RWPE2 (cell line): ENCODE data around the gene PGS1.
A peak's percentile ranks its signal among the peaks of the same experiment; 100 is the strongest.

Source experiments
- ATAC-seq: fragments of 200-7000 bp; cut with Tn5 transposase; 3 replicates; pipeline ENCODE4 v1.9.1; 2021; ENCODE audit warnings: low read depth
- DNase-seq: peaks from one replicate; pipeline ENCODE4 v3.0.0-alpha.2; 2020; ENCODE audit warnings: low spot score
- H3K27ac ChIP-seq: fragments of 450-650 bp; 2 replicates; pipeline ENCODE4 v1.5.1; 2017; ENCODE audit warnings: mild to moderate bottlenecking; ENCODE audit not compliant: poor library complexity, severe bottlenecking
- H3K27me3 ChIP-seq: fragments of 250-450 bp; sonication (Bioruptor Pico); 2 replicates; pipeline ENCODE4 v1.5.1; 2021; ENCODE audit warnings: mild to moderate bottlenecking, moderate library complexity; ENCODE audit not compliant: insufficient read depth, poor library complexity, severe bottlenecking
- H3K36me3 ChIP-seq: fragments of 250-450 bp; sonication (Bioruptor Pico); 2 replicates; pipeline ENCODE4 v1.5.1; 2020; ENCODE audit warnings: low read depth, mild to moderate bottlenecking, moderate library complexity
- H3K4me1 ChIP-seq: fragments of 250-450 bp; sonication (Bioruptor Pico); 2 replicates; pipeline ENCODE4 v1.5.1; 2021; ENCODE audit warnings: mild to moderate bottlenecking, moderate library complexity; ENCODE audit not compliant: insufficient read depth, poor library complexity, severe bottlenecking
- H3K4me3 ChIP-seq: fragments of 250-450 bp; sonication (Bioruptor Pico); 2 replicates; pipeline ENCODE4 v1.5.1; 2021; ENCODE audit warnings: mild to moderate bottlenecking, moderate library complexity; ENCODE audit not compliant: severe bottlenecking
- H3K9me3 ChIP-seq: fragments of 250-450 bp; sonication (Bioruptor Pico); 2 replicates; pipeline ENCODE4 v1.5.1; 2021; ENCODE audit warnings: mild to moderate bottlenecking, moderate library complexity; ENCODE audit not compliant: severe bottlenecking
- TF ChIP-seq, protein P1 (sequence below): fragments of 450-650 bp; IDR thresholded peaks from one replicate; pipeline ENCODE4 v1.5.1; 2017; ENCODE audit warnings: mild to moderate bottlenecking, moderate library complexity; ENCODE audit not compliant: poor library complexity, severe bottlenecking

The PGS1 gene

DNA sequence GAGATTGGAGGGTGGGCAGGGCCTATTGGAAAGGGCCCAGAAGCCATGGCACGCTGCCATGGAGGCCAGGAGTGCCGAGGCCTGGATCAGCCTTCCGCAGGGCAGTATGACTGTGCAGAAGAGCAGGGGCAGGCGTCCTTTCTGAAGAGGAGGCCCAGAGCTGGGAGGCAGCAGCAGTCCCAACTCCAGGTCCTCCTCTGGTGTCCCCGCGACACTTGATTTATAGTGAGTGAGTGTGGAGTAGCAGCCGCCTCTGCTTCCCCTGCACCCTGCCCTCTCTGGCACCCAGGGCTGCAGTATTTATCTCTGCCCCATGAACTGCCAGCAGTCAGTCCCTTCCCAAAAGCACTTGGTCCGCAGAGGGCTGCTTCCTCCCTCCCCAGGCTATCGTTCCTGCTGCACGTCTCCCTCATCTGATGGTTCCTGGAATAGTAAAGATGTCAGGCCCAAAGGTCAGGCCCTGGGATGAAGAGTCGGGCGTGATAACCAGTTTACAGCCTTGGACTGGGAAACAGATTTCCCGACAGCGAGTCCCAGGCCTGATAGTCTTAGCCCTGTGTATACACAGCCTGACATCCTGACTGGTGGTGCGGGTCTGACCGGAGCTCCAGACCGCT, 32.9 kb downstream of the PGS1 start:
- ATAC-seq = no peak
- no peak overlapping the region for H3K27ac ChIP-seq
- H3K4me3 ChIP-seq = no peak overlapping the region
- TF ChIP-seq, protein P1, sequence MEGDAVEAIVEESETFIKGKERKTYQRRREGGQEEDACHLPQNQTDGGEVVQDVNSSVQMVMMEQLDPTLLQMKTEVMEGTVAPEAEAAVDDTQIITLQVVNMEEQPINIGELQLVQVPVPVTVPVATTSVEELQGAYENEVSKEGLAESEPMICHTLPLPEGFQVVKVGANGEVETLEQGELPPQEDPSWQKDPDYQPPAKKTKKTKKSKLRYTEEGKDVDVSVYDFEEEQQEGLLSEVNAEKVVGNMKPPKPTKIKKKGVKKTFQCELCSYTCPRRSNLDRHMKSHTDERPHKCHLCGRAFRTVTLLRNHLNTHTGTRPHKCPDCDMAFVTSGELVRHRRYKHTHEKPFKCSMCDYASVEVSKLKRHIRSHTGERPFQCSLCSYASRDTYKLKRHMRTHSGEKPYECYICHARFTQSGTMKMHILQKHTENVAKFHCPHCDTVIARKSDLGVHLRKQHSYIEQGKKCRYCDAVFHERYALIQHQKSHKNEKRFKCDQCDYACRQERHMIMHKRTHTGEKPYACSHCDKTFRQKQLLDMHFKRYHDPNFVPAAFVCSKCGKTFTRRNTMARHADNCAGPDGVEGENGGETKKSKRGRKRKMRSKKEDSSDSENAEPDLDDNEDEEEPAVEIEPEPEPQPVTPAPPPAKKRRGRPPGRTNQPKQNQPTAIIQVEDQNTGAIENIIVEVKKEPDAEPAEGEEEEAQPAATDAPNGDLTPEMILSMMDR = no peak
- peaks cover 49% of the 10 kb centered on the region for H3K36me3 ChIP-seq
- H3K27me3 ChIP-seq = no peaks in the 10 kb centered on the region
- peaks cover 26% of the 10 kb centered on the region for H3K4me1 ChIP-seq
- DNase-seq = no peak
- no peaks in the 10 kb centered on the region for H3K9me3 ChIP-seq

DNA sequence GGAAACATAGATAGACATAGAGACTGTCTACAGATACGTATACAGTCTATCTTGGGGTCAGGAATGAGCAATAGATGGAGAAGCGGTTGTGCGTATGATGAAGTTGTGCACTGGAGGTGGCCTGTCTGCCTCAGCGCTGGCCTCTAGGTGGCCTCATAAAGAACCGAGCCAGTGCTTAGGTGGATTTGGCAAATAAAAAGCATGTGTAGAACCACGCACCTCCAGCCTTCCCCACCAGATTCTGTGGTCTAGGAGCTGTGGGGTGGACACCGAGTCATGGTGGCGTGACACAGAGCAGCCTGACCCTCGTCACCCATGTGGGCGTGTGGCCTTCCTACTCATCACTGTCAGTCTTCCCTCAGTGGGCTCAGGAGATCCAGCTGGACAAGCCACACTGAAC, 34.0 kb downstream of the PGS1 start:
- TF ChIP-seq, protein P1 = no peak
- peaks cover 58% of the 10 kb centered on the region for H3K36me3 ChIP-seq

DNA sequence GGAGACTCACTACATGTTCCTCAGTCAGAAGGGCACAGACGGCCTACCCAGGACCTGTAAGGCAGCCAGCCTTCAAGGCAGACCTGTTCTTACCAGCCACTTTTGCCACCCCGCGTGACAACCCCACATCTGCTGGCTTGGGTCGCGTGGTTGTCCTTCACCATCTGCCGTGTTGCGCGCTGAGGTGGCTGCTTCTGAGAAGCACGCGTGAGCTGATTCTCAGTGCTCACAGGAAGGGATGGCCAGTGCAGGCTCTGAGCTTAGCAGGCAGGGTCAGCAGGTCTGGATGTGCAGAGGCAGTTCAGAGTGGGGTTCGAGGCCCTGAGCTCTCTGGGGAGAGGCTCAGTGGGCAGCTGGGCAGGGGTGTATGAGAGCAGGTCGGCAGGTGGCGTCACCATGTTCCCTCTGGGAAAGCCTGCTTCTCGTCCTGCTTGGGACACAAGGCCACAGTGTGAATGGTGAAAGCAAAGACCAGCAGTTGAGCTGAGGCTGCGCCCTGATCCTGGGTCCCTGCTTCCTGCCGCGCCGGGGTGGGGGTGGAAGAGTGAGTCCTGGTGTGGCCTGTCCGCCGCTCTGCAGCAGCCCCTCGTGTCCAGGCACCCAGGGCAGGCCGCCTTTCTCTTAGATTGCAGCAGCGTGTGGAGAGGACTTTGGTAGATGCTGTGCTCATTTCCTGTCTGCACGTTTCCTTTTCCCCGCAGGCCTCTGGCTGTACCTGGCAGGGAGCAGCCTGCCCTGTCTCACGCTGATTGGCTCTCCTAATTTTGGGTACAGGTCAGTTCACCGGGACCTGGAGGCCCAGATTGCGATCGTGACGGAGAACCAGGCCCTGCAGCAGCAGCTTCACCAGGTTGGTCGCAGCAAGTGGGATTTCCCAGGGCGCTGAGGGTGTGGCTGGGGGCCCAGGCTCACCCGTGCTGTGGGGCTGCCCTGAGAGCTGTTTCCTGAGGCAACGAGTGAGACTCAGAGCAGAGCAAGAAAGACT, 36.0 kb downstream of the PGS1 start:
- peaks cover 66% of the 10 kb centered on the region for H3K36me3 ChIP-seq

More for the DNA sequence above, 34.0 kb downstream of the PGS1 start:
- peaks cover 17% of the 10 kb centered on the region for H3K4me1 ChIP-seq
- ATAC-seq = no peak
- H3K27ac ChIP-seq = no peak overlapping the region
- no peaks in the 10 kb centered on the region for H3K27me3 ChIP-seq
- no peaks in the 10 kb centered on the region for H3K9me3 ChIP-seq
- no peak for DNase-seq
- no peak overlapping the region for H3K4me3 ChIP-seq

DNA sequence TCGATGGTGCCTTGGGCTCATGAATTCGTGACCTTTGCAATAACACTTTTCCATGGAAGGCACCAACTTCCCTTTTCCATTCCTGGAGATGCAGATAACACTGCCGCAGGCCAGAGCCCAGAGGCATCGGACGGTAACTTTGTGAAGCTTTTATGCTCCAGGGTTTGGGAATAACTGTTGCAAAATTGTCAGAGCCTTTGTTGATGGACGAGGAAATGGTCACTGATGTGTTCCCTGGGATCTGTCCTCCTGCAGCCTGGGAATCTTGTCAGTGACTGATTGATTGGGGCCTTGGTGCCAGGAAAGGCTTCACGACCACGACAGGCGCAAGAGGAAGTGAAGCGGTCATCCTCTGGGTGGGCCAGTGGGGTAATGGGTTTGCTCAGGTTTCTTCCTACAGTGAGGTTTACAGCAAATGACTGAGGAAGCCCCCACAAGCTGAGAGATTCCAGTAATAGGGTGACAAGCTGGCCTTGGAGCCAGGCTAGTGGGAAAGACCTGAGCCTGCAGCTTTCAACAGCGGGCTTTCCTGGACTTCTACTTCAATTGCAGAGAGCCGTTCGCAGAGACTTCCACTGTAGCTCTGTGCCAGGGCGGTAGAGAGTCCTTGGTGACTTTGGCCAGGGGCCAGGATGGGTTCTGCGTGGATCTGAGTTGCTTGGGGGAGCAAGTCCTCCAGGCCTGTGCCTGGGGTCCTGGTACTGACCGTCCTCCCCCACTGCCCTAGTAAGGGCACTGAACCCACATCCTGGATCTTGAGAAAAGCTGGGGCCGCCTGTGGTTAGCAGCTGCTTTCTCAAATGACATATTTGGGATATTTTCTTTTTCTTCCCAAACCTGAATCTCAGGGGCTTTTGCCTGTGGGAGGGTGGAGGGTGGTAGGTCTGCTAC, 37.6 kb downstream of the PGS1 start:
- TF ChIP-seq, protein P1 = no peak
- H3K36me3 ChIP-seq = peaks cover 72% of the 10 kb centered on the region
- no peak for DNase-seq

More for the DNA sequence above, 36.0 kb downstream of the PGS1 start:
- Histone ChIP-seq H3K9me3 (no peaks in the 10 kb centered on the region), H3K27ac (no peak overlapping the region), H3K4me3 (no peak overlapping the region), H3K27me3 (no peaks in the 10 kb centered on the region), H3K4me1 (no peaks in the 10 kb centered on the region)
- TF ChIP-seq, protein P1 = no peak
- ATAC-seq = no peak
- DNase-seq = peak; percentile 57

More for the DNA sequence above, 37.6 kb downstream of the PGS1 start:
- no peak overlapping the region for H3K27ac ChIP-seq
- no peaks in the 10 kb centered on the region for H3K27me3 ChIP-seq
- H3K4me1 ChIP-seq = no peaks in the 10 kb centered on the region
- no peak overlapping the region for H3K4me3 ChIP-seq
- H3K9me3 ChIP-seq = no peaks in the 10 kb centered on the region
- no peak for ATAC-seq
